Stimulated activated CD8-positive, alpha-beta memory T cell treated with anti-CD3 and anti-CD28 coated beads, Interleukin-2, amount 100 ng/mL, for 1 hour (primary cell): ENCODE data around the gene SSUH2.
"Not testable (repeated sequence)": the region's sequence is repeated elsewhere in the genome, so short reads cannot be mapped to it uniquely, and the experiment has no call there.

Source experiments
- DNase-seq, 2 donors: peaks; one replicate each; pipeline ENCODE4 v3.0.0-alpha.2; 2020; ENCODE audit warnings: low read depth in 2 of 2

Gene SSUH2, protein sequence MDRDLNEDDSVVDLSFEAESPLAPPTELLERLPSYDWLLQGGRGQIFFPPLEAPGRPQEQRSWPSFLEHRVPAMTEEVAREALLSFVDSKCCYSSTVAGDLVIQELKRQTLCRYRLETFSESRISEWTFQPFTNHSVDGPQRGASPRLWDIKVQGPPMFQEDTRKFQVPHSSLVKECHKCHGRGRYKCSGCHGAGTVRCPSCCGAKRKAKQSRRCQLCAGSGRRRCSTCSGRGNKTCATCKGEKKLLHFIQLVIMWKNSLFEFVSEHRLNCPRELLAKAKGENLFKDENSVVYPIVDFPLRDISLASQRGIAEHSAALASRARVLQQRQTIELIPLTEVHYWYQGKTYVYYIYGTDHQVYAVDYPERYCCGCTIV

GRCh38 chr3:8644748-8645390, at the start of gene SSUH2:
Gene SSUH2 (minus strand): TSS chr3:8644798. CDS start chr3:8644758, 40 bp downstream.
- no peak for DNase-seq

GRCh38 chr3:8691295-8691694, 46.7 kb upstream of the SSUH2 start:
- DNase-seq: not testable (repeated sequence)

DNA sequence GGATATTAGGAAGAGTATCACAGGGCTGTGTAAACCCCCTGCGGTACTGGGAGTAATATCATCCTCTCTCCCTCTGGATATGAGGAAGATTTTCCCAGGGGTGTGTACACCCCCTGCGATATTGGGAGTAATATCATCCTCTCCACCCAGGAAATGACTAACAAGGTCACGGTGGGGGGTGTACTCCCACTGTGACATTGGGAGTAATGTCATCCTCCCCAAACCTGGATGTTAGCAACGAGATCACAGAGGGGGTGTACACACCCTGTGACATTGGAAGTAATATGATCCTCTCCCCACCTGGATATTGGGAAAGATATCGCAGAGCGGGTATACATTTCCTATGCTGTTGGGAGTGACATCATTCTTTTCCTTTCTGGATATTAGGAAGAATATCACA, 40.4 kb upstream of the SSUH2 start:
- DNase-seq: not testable (repeated sequence)

DNA sequence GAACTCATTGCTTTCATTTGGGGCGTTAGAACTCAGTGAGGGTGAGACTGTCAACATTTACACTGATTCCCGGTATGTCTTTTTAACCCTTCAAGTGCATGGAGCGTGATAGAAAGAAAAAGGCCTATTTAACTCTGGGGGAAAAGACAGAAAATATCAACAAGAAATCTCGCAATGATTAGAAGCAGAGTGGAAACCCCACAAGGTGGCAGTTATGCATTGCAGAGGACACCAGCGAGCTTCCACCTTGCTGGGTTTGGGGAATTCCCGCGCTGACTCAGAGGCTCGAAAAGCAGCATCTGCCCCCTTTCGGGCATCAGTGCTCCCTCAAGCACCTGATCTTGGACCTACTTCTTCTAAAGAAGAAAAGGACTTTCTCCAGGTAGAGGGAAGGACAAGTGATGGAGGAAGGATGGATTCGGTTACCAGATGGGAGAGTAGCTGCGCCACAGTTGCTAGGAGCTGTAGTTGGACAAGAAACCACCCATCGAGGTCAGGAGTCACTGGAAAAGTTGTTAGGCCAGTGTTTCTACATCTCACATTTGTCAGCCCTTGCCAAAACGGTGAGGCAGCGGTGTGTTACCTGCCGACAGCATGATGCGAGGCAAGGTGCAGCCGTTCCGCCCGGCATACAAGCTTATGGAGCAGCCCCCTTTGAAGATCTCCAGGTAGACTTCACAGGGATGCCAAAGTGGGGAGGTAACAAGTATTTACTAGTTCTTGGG, 38.4 kb upstream of the SSUH2 start:
- not testable (repeated sequence) for DNase-seq

- not testable (repeated sequence) for DNase-seq
These were observed 37.4 kb upstream of the SSUH2 start for GRCh38 chr3:8681881-8682538.

- no peak for DNase-seq
These were observed 36.8 kb upstream of the SSUH2 start for GRCh38 chr3:8681349-8681748.

DNA sequence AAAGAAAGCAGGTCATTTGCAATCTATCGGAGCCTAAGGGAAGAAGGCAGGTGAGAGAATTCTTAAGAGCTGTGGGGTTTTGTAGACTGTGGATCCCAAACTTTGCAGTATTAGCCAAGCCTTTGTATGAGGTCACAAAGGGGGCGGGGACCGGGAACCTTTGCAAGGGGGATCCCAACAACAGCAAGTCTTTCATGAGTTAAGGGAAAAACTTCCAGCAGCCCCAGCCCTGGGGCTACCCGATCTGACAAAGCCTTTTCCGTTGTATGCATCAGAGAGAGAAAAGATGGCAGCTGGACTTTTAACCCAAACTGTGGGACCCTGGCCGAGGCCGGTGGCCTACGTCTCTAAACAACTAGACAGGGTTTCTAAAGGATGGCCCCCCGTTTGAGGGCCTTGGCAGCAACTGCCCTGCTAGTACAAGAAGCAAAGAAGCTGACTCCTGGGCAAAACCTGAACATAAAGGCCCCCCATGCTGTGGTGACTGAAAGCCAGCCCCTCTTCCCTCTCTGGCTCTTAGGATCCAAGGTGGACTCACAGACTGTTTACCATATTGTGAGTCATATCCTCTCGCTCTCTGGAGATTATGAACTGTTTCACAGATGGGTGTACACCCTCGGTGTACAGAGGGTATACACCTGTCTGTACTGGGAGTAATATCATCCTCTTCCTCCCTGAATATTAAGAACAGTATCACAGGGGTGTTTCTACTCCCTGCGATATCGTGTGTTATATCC, 35.4 kb upstream of the SSUH2 start:
- not testable (repeated sequence) for DNase-seq

- DNase-seq: no peak
These were observed 34.2 kb upstream of the SSUH2 start for GRCh38 chr3:8678751-8679150.

GRCh38 chr3:8677258-8677657, 32.7 kb upstream of the SSUH2 start:
- DNase-seq: not testable (repeated sequence)

- not testable (repeated sequence) for DNase-seq
These were observed 31.0 kb upstream of the SSUH2 start for GRCh38 chr3:8675591-8675990.

DNA sequence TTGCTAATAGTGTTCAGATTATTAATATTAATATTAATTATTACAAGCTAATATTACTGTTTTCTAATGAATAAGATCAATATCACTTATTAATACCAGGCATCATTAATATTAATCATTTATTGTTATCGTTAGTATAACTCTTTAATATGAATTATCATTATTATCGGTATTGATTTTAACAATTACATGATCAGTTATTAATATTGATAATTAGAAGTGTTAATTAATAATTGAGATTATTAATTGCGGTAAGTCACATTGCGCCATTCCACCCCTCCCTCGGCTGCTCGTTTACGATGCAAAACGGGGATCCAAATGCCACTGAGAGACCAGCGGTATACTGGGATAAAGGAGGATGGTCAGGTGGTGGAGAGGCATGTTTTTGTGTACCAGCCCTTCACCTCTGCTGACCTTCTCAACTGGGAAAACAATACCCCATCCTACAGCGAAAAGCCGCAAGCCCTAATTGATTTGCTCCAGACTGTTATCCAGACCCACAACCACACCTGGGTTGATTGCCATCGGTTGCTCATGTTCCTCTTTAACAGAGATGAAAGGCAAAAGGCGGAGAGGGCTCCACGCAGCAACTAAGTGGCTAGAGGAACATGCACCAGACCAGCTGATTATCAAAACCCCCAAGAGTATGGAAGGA, 28.6 kb upstream of the SSUH2 start:
- no peak for DNase-seq

- no peak for DNase-seq
These were observed 24.4 kb upstream of the SSUH2 start for GRCh38 chr3:8669019-8669418.

DNA sequence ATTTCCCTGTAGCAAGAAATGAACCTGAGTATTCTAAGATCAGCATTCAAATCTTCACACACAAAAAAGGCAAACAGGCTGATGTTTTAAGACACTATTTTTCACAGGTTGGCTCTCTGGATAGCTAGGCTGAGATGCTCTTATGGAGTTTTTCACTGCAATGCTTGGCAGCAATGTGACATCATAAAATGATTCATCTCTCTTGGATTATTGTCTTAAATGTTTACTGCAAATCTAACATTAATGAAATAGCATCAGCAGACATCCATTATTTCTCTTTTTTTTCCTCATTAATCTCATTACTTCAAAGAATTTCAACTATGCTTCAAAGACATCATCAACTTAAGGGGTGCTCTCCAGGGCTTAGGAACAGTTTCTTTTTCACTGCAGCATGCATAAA, 23.6 kb upstream of the SSUH2 start:
- DNase-seq: no peak

- no peak for DNase-seq
These were observed 23.0 kb upstream of the SSUH2 start for GRCh38 chr3:8667463-8668091.

- DNase-seq: no peak
These were observed 20.9 kb upstream of the SSUH2 start for GRCh38 chr3:8665407-8665896.

DNA sequence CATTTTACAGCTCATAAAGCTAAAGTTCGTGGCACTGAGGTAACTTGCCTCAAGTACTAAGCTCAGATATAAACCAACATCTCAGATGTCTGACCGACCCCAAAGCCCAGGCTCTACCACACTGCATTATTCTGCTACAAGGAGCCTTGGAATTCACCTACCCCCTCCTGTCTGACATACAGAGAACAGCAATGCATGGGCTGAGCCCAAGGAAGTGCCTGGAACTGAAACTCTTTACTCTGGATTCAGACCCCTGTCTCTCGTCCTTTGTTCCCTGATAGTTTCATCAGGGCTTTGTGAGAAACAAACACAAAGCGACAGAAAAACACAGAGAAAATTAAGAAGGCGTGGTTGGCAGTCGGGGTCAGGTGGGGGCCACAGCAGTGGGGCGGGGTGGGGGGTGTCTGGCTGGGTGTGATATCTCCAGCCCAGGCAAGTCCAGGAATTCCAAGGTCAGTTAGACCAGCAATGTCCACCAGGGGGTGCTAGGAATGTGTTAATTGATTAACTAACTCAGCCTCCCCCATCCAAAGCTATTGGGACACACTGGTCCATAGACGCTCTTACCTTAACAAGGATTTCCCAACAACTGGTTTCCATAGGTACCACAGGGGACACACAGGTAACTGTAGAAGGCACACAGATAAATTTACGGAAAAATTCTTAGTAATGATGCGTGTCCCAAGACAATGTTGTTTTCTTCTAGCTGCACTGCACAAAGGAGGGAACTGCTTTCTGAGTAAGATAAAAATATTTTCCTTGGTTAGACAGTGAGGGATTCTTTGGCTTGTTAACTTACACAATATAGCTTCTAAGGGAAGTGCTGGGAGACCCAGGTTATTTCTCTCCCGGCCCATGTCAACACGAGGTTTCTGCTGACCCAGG, 18.8 kb upstream of the SSUH2 start:
- DNase-seq: peak in 1 of 2 donors; percentile 2

DNA sequence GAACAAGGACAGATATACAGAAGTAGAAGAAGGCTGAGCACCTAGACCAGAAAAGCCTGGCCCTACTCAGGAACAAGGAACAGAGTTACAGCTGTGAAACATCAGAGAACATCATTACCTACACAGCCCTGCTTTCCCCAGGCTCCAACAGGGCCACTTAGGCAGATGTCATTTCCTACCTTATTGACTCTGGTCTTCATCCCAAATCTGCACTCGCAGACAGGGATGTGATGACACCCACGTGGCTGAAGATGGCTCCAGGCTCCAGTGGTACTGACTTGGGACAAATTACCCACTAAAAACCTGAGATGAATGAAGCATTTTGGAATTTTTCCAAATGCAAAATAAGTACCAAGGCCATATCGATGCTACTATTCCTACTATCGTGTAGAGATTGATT, 18.0 kb upstream of the SSUH2 start:
- DNase-seq: no peak

GRCh38 chr3:8660175-8661118, 15.8 kb upstream of the SSUH2 start:
- DNase-seq: no peak
